Fibroblast of lung (primary cell): ENCODE results near the gene TMEM120B. TPM values are rescaled to one million over a fixed set of nuclear protein-coding genes. Genes with fewer than 3 reads are reported as not detected.
"Not testable (repeated sequence)": the region's sequence is repeated elsewhere in the genome, so short reads cannot be mapped to it uniquely, and the experiment has no call there.

Experiments used
- DNase-seq, 2 donors: peaks; one replicate each; pipeline versions ENCODE4 v3.0.0 to v3.0.0-alpha.2; 2010; ENCODE audit warnings: low read depth in 2 of 2
- H2AFZ ChIP-seq: 2 replicates; pipeline ENCODE4 v1.5.1; 2012; ENCODE audit warnings: low read length, control low read depth, inconsistent platforms
- H3K27ac ChIP-seq: 2 replicates; pipeline ENCODE4 v1.5.1; 2011; ENCODE audit warnings: low read length, control low read depth; ENCODE audit not compliant: insufficient read depth
- H3K27me3 ChIP-seq: 2 replicates; pipeline ENCODE4 v1.5.1; 2011; ENCODE audit warnings: mild to moderate bottlenecking, low read length; ENCODE audit not compliant: control insufficient read depth, insufficient read depth
- H3K36me3 ChIP-seq: 2 replicates; pipeline ENCODE4 v1.5.1; 2011; ENCODE audit warnings: low read length; ENCODE audit not compliant: control insufficient read depth, insufficient read depth
- H3K4me1 ChIP-seq: 2 replicates; pipeline ENCODE4 v1.5.1; 2011; ENCODE audit warnings: low read length; ENCODE audit not compliant: control insufficient read depth, insufficient read depth; ENCODE audit errors: extremely low read depth
- H3K4me2 ChIP-seq: 2 replicates; pipeline ENCODE4 v1.5.1; 2011; ENCODE audit warnings: low read length, control low read depth; ENCODE audit not compliant: insufficient read depth; ENCODE audit errors: extremely low read depth
- H3K4me3 ChIP-seq, 4 experiments: fragments of 200-600 bp in 1 of 4; sonication (generic) in 1 of 4; replicated peaks in 1 of 4; 2 replicates each; pipeline ENCODE4 v1.5.1; 2011 to 2016; ENCODE audit warnings: low read length in 4 of 4, low read depth in 3 of 4, mild to moderate bottlenecking in 3 of 4, control low read depth in 2 of 4, inconsistent platforms in 1 of 4, mixed read lengths in 1 of 4; ENCODE audit not compliant: insufficient read depth in 1 of 4; ENCODE audit errors: control extremely low read depth in 1 of 4
- H3K79me2 ChIP-seq: 2 replicates; pipeline ENCODE4 v1.5.1; 2012; ENCODE audit warnings: mild to moderate bottlenecking, low read length, inconsistent platforms; ENCODE audit not compliant: control insufficient read depth, insufficient read depth
- H3K9ac ChIP-seq: 2 replicates; pipeline ENCODE4 v1.5.1; 2011; ENCODE audit warnings: mild to moderate bottlenecking, low read length, control low read depth; ENCODE audit not compliant: insufficient read depth
- H3K9me3 ChIP-seq: 2 replicates; pipeline ENCODE4 v1.5.1; 2012; ENCODE audit warnings: low read depth, low read length; ENCODE audit not compliant: control insufficient read depth, insufficient read depth
- H4K20me1 ChIP-seq: 2 replicates; pipeline ENCODE4 v1.5.1; 2011; ENCODE audit warnings: low read length; ENCODE audit not compliant: control insufficient read depth, insufficient read depth; ENCODE audit errors: extremely low read depth
- CTCF ChIP-seq, 2 donors: IDR thresholded peaks in 1 of 2; conservative IDR thresholded peaks in 1 of 2; 1 replicate in 1 of 2; 2 replicates in 1 of 2; pipeline ENCODE4 v1.5.1; 2011 to 2012; ENCODE audit warnings: low read length in 2 of 2, control low read depth in 1 of 2, inconsistent platforms in 1 of 2, low read depth in 1 of 2, mild to moderate bottlenecking in 1 of 2
- EZH2 ChIP-seq: IDR thresholded peaks from 2 replicates; pipeline ENCODE4 v1.5.1; 2012; ENCODE audit warnings: low read length, control low read depth, mild to moderate bottlenecking; ENCODE audit errors: missing control alignments
- polyA plus RNA-seq, 2 donors: library from polyadenylated mRNA; depleted of rRNA in 1 of 2; stranded (reverse) in 1 of 2; unstranded in 1 of 2; fragments of >200 nt; gene quantifications; 2 replicates each; pipeline ENCODE4 v1.2.1, GENCODE V29; 2011 to 2012; ENCODE audit warnings: missing spikeins in 1 of 2
- total RNA-seq: library from RNA; depleted of rRNA; stranded (reverse); fragments of >200 nt; gene quantifications from 2 replicates; pipeline ENCODE4 v1.2.1, GENCODE V29; 2014

TMEM120B gene
- total and polyA plus RNA-seq, 2 donors (not counting 1 experiment from before 2014, with no cell fraction given): 8.6 TPM

- Histone ChIP-seq H3K79me2 (no peaks in the 10 kb centered on the region), H3K27ac (no peak overlapping the region), H3K9me3 (no peaks in the 10 kb centered on the region), H3K4me2 (no peak overlapping the region), H4K20me1 (no peaks in the 10 kb centered on the region), H3K9ac (no peak overlapping the region), H3K4me1 (no peaks in the 10 kb centered on the region), H2AFZ (no peak overlapping the region), H3K27me3 (no peaks in the 10 kb centered on the region), H3K36me3 (no peaks in the 10 kb centered on the region), H3K4me3 (no peak overlapping the region)
- DNase-seq: no peak
- TF ChIP-seq CTCF (conservative IDR thresholded peaks at IDR 0.05 in 1 of 2, IDR thresholded peaks at IDR 0.05 in 1 of 2; ENCODE audit: low read depth in 1 of 2, low read length in 2 of 2): no peak
- TF ChIP-seq EZH2: no peak
Measured at GRCh38 chr12:121688966-121689365, 23.6 kb upstream of the TMEM120B start.

GRCh38 chr12:121689430-121689829 lies 23.1 kb upstream of the TMEM120B start:
- H3K27me3 ChIP-seq: no peaks in the 10 kb centered on the region
- H2AFZ ChIP-seq: no peak overlapping the region
- H3K9me3 ChIP-seq: no peaks in the 10 kb centered on the region
- H3K4me3 ChIP-seq: no peak overlapping the region
- H3K27ac ChIP-seq: no peak overlapping the region
- H3K4me1 ChIP-seq: no peaks in the 10 kb centered on the region
- TF ChIP-seq CTCF (conservative IDR thresholded peaks at IDR 0.05 in 1 of 2, IDR thresholded peaks at IDR 0.05 in 1 of 2; ENCODE audit: low read depth in 1 of 2, low read length in 2 of 2): no peak
- no peaks in the 10 kb centered on the region for H4K20me1 ChIP-seq
- H3K9ac ChIP-seq: no peak overlapping the region
- no peak for DNase-seq
- no peaks in the 10 kb centered on the region for H3K79me2 ChIP-seq
- H3K36me3 ChIP-seq: no peaks in the 10 kb centered on the region
- no peak overlapping the region for H3K4me2 ChIP-seq

- H3K4me3 ChIP-seq, H3K27ac ChIP-seq, H3K9ac ChIP-seq, H3K36me3 ChIP-seq, H3K4me1 ChIP-seq, H3K9me3 ChIP-seq, H3K4me2 ChIP-seq, H4K20me1 ChIP-seq, H3K79me2 ChIP-seq, H2AFZ ChIP-seq, H3K27me3 ChIP-seq, DNase-seq: not testable (repeated sequence)
Measured at GRCh38 chr12:121692744-121693143, 19.8 kb upstream of the TMEM120B start.
